WTC11 (cell line): ENCODE results near the gene HSPA12A. TPM values are rescaled to one million over a fixed set of nuclear protein-coding genes. Genes with fewer than 3 reads are reported as not detected.

Experiments used
- ATAC-seq: fragments of 200-7000 bp; cut with Tn5 transposase; 2 replicates; pipeline ENCODE4 v1.10.0; 2021; ENCODE audit warnings: mild to moderate bottlenecking, moderate library complexity
- CTCF ChIA-PET: fragments of 300-600 bp; sonication (Branson Sonifier 250); formaldehyde crosslinking; loops from one replicate; lab custom pipeline; 2021; ENCODE audit warnings: antibody characterized with exemption; lab: Charles Lee
- POLR2A ChIA-PET: fragments of 350-600 bp; sonication (Branson Sonifier 250); formaldehyde crosslinking; loops from one replicate; lab custom pipeline; 2021; ENCODE audit warnings: antibody characterized with exemption; lab: Charles Lee
- DNase-seq: peaks from one replicate; pipeline ENCODE4 v3.0.0; 2021; ENCODE audit warnings: low spot score
- H3K27ac Mint-ChIP-seq: 2 replicates; pipeline ENCODE4 v1.8.0; 2021; ENCODE audit warnings: mixed read lengths
- H3K27me3 Mint-ChIP-seq: 2 replicates; pipeline ENCODE4 v1.8.0; 2021; ENCODE audit warnings: low read depth, mild to moderate bottlenecking, moderate library complexity, mixed read lengths
- H3K36me3 Mint-ChIP-seq: 2 replicates; pipeline ENCODE4 v1.8.0; 2021; ENCODE audit warnings: mixed read lengths
- H3K4me1 Mint-ChIP-seq: 2 replicates; pipeline ENCODE4 v1.8.0; 2022; ENCODE audit warnings: mixed read lengths
- H3K4me3 Mint-ChIP-seq: 2 replicates; pipeline ENCODE4 v1.8.0; 2021; ENCODE audit warnings: mild to moderate bottlenecking, moderate library complexity, mixed read lengths
- H3K9me3 Mint-ChIP-seq: 2 replicates; pipeline ENCODE4 v1.8.0; 2021; ENCODE audit warnings: mixed read lengths
- AFF4 ChIP-seq: sonication (generic); formaldehyde crosslinking; IDR thresholded peaks from 2 replicates; pipeline ENCODE4 v1.8.1; 2023; ENCODE audit warnings: mild to moderate bottlenecking, missing genetic modification reagents, borderline replicate concordance
- AR ChIP-seq: fragments of 250-450 bp; sonication (Bioruptor Pico); IDR thresholded peaks from 2 replicates; pipeline ENCODE4 v1.9.0; 2021; ENCODE audit warnings: mild to moderate bottlenecking
- ATF2 ChIP-seq: sonication (generic); formaldehyde crosslinking; IDR thresholded peaks from 2 replicates; pipeline ENCODE4 v1.8.1; 2022; ENCODE audit warnings: low read depth, missing genetic modification reagents, borderline replicate concordance
- ETV6 ChIP-seq: sonication (generic); formaldehyde crosslinking; IDR thresholded peaks from 2 replicates; pipeline ENCODE4 v1.8.1; 2022; ENCODE audit warnings: mild to moderate bottlenecking, missing genetic modification reagents
- GRHL2 ChIP-seq: fragments of 250-450 bp; sonication (Bioruptor Pico); IDR thresholded peaks from 2 replicates; pipeline ENCODE4 v1.8.0; 2022; ENCODE audit warnings: mild to moderate bottlenecking, moderate library complexity; ENCODE audit not compliant: insufficient replicate concordance, severe bottlenecking
- GTF2I ChIP-seq: fragments of 250-450 bp; sonication (Bioruptor Pico); conservative IDR thresholded peaks from 2 replicates; pipeline ENCODE4 v1.4.0; 2021; ENCODE audit warnings: mild to moderate bottlenecking
- JUN ChIP-seq: sonication (generic); formaldehyde crosslinking; IDR thresholded peaks from 2 replicates; pipeline ENCODE4 v1.8.0; 2023; ENCODE audit warnings: mild to moderate bottlenecking, missing genetic modification reagents
- STAT6 ChIP-seq: sonication (generic); formaldehyde crosslinking; conservative IDR thresholded peaks from 2 replicates; pipeline ENCODE4 v1.8.1; 2023; ENCODE audit warnings: mild to moderate bottlenecking, low read depth, missing genetic modification reagents, moderate library complexity
- TEAD4 ChIP-seq: sonication (generic); formaldehyde crosslinking; IDR thresholded peaks from 2 replicates; pipeline ENCODE4 v1.8.0; 2022; ENCODE audit warnings: mild to moderate bottlenecking, missing genetic modification reagents
- ZBTB43 ChIP-seq: sonication (generic); formaldehyde crosslinking; IDR thresholded peaks from 2 replicates; pipeline ENCODE4 v1.8.1; 2023; ENCODE audit warnings: mild to moderate bottlenecking, missing genetic modification reagents
- ZMAT4 ChIP-seq: fragments of 250-450 bp; sonication (Bioruptor Pico); IDR thresholded peaks from 2 replicates; pipeline ENCODE4 v1.9.0; 2021; ENCODE audit warnings: mild to moderate bottlenecking
- ZNF263 ChIP-seq: sonication (generic); formaldehyde crosslinking; IDR thresholded peaks from 2 replicates; pipeline ENCODE4 v1.8.1; 2022; ENCODE audit warnings: low read depth, mild to moderate bottlenecking, moderate library complexity, missing genetic modification reagents
- ZNF317 ChIP-seq: sonication (generic); formaldehyde crosslinking; IDR thresholded peaks from 2 replicates; pipeline ENCODE4 v1.8.1; 2023; ENCODE audit warnings: low read depth, mild to moderate bottlenecking, moderate library complexity, missing genetic modification reagents, borderline replicate concordance
- ZNF396 ChIP-seq: fragments of 250-450 bp; sonication (Bioruptor Pico); IDR thresholded peaks from 2 replicates; pipeline ENCODE4 v1.8.0; 2021; ENCODE audit warnings: mild to moderate bottlenecking, moderate library complexity, borderline replicate concordance
- ZNF425 ChIP-seq: fragments of 250-450 bp; sonication (Bioruptor Pico); conservative IDR thresholded peaks from 2 replicates; pipeline ENCODE4 v1.9.0; 2021; ENCODE audit warnings: mild to moderate bottlenecking
- total RNA-seq: library from RNA; stranded (reverse); gene quantifications from 3 replicates; pipeline ENCODE4 v1.2.3, GENCODE V29; 2021

HSPA12A gene
- total RNA-seq, 1 experiment from 2014 or later = 7.2 TPM

GRCh38 chr10:116757246-116757645, 14.9 kb upstream of the HSPA12A start (continued):
- no peak for TF ChIP-seq AFF4 (CRISPR knock-in tag)
- TF ChIP-seq ZMAT4 (CRISPR knock-in tag) = no peak

GRCh38 chr10:116756277-116756676, 13.9 kb upstream of the HSPA12A start:
- Mint-ChIP-seq H3K27me3 (peaks cover 3% of the 10 kb centered on the region), H3K36me3 (no peaks in the 10 kb centered on the region), H3K4me1 (peaks cover 5% of the 10 kb centered on the region), H3K4me3 (no peak overlapping the region), H3K9me3 (peaks cover 18% of the 10 kb centered on the region)
- ChIA-PET POLR2A (no interaction called here), CTCF (interaction anchor here (1.1 kb wide), 1 partner anchor 65 kb away, joined by 3 read pairs; no protein-coding TSS in a partner anchor)
- DNase-seq = no peak
- no peak for TF ChIP-seq GRHL2
- no peak for TF ChIP-seq ZNF425 (CRISPR knock-in tag)
- no peak for TF ChIP-seq ZNF263 (CRISPR knock-in tag)
- TF ChIP-seq, all 79 proteins: peak for 0
- H3K27ac Mint-ChIP-seq = no peak overlapping the region
- no peak for ATAC-seq

DNA sequence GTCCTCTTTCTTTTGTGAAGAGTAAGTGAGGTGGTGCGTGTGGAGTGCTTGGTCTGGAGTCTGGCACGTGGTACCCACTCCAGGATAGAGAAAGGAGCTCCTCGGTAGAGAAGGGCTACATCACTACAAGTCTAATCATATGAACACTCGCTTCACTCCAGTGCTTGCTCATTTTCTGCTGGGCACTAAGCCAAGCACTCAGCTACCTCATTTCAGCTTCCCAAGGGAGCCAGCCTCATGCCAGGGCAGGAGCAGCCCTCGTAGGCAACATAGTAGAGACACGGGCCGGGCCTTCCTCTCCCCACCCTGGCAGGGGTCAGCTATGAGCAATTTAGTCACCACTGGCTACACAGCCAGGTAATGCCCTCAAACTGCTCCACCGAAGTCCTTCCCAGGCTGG, 11.4 kb upstream of the HSPA12A start:
- ATAC-seq = no peak
- Mint-ChIP-seq H3K9me3 (0 out of 2 replicates have a peak, but pooled peaks cover 4% of the 10 kb centered on the region), H3K27ac (no peak overlapping the region), H3K27me3 (no peaks in the 10 kb centered on the region; the same call in 1 of the 2 replicates), H3K4me3 (no peak overlapping the region), H3K36me3 (no peaks in the 10 kb centered on the region), H3K4me1 (peaks cover 5% of the 10 kb centered on the region)
- POLR2A ChIA-PET = no interaction called here
- no peak for TF ChIP-seq ZBTB43 (CRISPR knock-in tag)
- no peak for TF ChIP-seq ZNF317 (CRISPR knock-in tag)
- TF ChIP-seq ATF2 (CRISPR knock-in tag) = no peak
- no peak for TF ChIP-seq ZNF396
- TF ChIP-seq ETV6 (CRISPR knock-in tag) = no peak
- TF ChIP-seq STAT6 (CRISPR knock-in tag) = no peak
- TF ChIP-seq JUN (CRISPR knock-in tag) = no peak
- TF ChIP-seq AR (CRISPR knock-in tag) = no peak
- no peak for TF ChIP-seq TEAD4
- no peak for TF ChIP-seq GTF2I (CRISPR knock-in tag)
- CTCF ChIA-PET = no interaction called here
- DNase-seq = no peak
